HCT116 (cell line): ENCODE results near the gene MRPL37. TPM values are rescaled to one million over a fixed set of nuclear protein-coding genes. Genes with fewer than 3 reads are reported as not detected.

Experiments
- ATAC-seq: fragments of 200-7000 bp; cut with Tn5 transposase; 2 replicates; pipeline ENCODE4 v1.9.1; 2020; ENCODE audit warnings: mild to moderate bottlenecking, moderate library complexity
- BruUV-seq: library from RNA; stranded (reverse); fragments of 400-500 nt; replicated peaks from 2 replicates; lab custom pipeline; 2021; lab: Mats Ljungman, UMichigan
- CTCF ChIA-PET: fragments of 300-600 bp; sonication (Branson Sonifier 250); formaldehyde crosslinking; loops from one replicate; lab custom pipeline; 2021; ENCODE audit warnings: antibody characterized with exemption; lab: Charles Lee
- POLR2A ChIA-PET: fragments of 300-600, 350-600 bp; sonication (Branson Sonifier 250); formaldehyde crosslinking; loops from one replicate; lab custom pipeline; 2021; ENCODE audit warnings: antibody characterized with exemption; lab: Charles Lee
- RAD21 ChIA-PET, 2 experiments: fragments of 300-600 bp; sonication (Branson Sonifier 250); formaldehyde crosslinking; loops; one replicate each; lab custom pipeline; 2023; ENCODE audit warnings: low total read pairs in 2 of 2; ENCODE audit not compliant: uncharacterized antibody in 2 of 2, unreplicated experiment in 2 of 2, low non-redundant PET in 1 of 2; lab: Charles Lee
- DNase-seq: peaks from one replicate; pipeline ENCODE4 v3.0.0-alpha.2; 2010; ENCODE audit warnings: low read depth, low spot score
- H2AFZ ChIP-seq: fragments of 200-600 bp; shearing (Covaris generic), sonication (generic); 2 replicates; pipeline ENCODE4 v1.6.1; 2017; ENCODE audit warnings: low read depth, mixed run types, mixed read lengths, antibody characterized with exemption, low read length; ENCODE audit not compliant: poor library complexity, severe bottlenecking
- H3K27ac ChIP-seq: 2 replicates; pipeline ENCODE4 v1.5.1; 2012; ENCODE audit warnings: low read depth, low read length
- H3K27me3 ChIP-seq: fragments of 200-600 bp; sonication (generic); 2 replicates; pipeline ENCODE4 v1.6.1; 2016; ENCODE audit warnings: mixed run types, low read length, mixed read lengths; ENCODE audit not compliant: insufficient read depth
- H3K36me3 ChIP-seq, 2 experiments: fragments of 200-500 bp in 1 of 2; fragments of 200-600 bp in 1 of 2; sonication (Bioruptor generic) in 1 of 2; sonication (generic) in 1 of 2; 2 replicates each; pipeline versions ENCODE4 v1.5.1 to v1.6.1; 2014 to 2016; ENCODE audit warnings: low read length in 2 of 2, inconsistent platforms in 1 of 2, mixed read lengths in 1 of 2, mixed run types in 1 of 2; ENCODE audit not compliant: insufficient read depth in 2 of 2, control insufficient read depth in 1 of 2
- H3K4me1 ChIP-seq, 2 experiments: fragments of 200-600 bp in 1 of 2; sonication (generic) in 1 of 2; 2 replicates each; pipeline versions ENCODE4 v1.5.1 to v1.6.1; 2012 to 2017; ENCODE audit warnings: low read length in 2 of 2, inconsistent platforms in 1 of 2, mild to moderate bottlenecking in 1 of 2, mixed read lengths in 1 of 2, mixed run types in 1 of 2, moderate library complexity in 1 of 2; ENCODE audit not compliant: insufficient read depth in 2 of 2, control insufficient read depth in 1 of 2
- H3K4me2 ChIP-seq: fragments of 200-600 bp; sonication (generic); 2 replicates; pipeline ENCODE4 v1.6.1; 2017; ENCODE audit warnings: mixed run types, low read length, mixed read lengths
- H3K4me3 ChIP-seq, 2 experiments: fragments of 200-600 bp in 1 of 2; sonication (generic) in 1 of 2; replicated peaks in 1 of 2; 2 replicates each; pipeline ENCODE4 v1.5.1; 2011 to 2016; ENCODE audit warnings: low read length in 2 of 2, control low read depth in 1 of 2, low read depth in 1 of 2, mild to moderate bottlenecking in 1 of 2, mixed read lengths in 1 of 2, mixed run types in 1 of 2
- H3K79me2 ChIP-seq: fragments of 200-600 bp; sonication (generic); 2 replicates; pipeline ENCODE4 v1.6.1; 2017; ENCODE audit warnings: mild to moderate bottlenecking, mixed run types, low read length, moderate library complexity, mixed read lengths; ENCODE audit not compliant: insufficient read depth
- H3K9ac ChIP-seq: fragments of 200-600 bp; sonication (generic); 2 replicates; pipeline ENCODE4 v1.6.1; 2016; ENCODE audit warnings: low read length, mixed read lengths
- H3K9me2 ChIP-seq: fragments of 200-600 bp; sonication (generic), shearing (Covaris generic); 2 replicates; pipeline ENCODE4 v1.6.1; 2017; ENCODE audit warnings: mixed run types, mild to moderate bottlenecking, moderate library complexity; ENCODE audit not compliant: insufficient read depth
- H3K9me3 ChIP-seq, 2 experiments: fragments of 200-500 bp in 1 of 2; fragments of 200-600 bp in 1 of 2; sonication (Bioruptor generic) in 1 of 2; sonication (generic) in 1 of 2; 2 replicates each; pipeline ENCODE4 v1.6.1; 2014 to 2017; ENCODE audit warnings: low read length in 2 of 2, mixed read lengths in 2 of 2, inconsistent platforms in 1 of 2, low read depth in 1 of 2, mild to moderate bottlenecking in 1 of 2, mixed run types in 1 of 2, moderate library complexity in 1 of 2; ENCODE audit not compliant: control insufficient read depth in 1 of 2, insufficient read depth in 1 of 2
- H4K20me1 ChIP-seq: fragments of 200-600 bp; sonication (generic), shearing (Covaris generic); 2 replicates; pipeline ENCODE4 v1.6.1; 2017; ENCODE audit warnings: mixed run types, mild to moderate bottlenecking, moderate library complexity; ENCODE audit not compliant: insufficient read depth
- ATF3 ChIP-seq: IDR thresholded peaks from 2 replicates; pipeline ENCODE4 v1.6.1; 2012
- CBX3 ChIP-seq: IDR thresholded peaks from 2 replicates; pipeline ENCODE4 v1.6.1; 2012; ENCODE audit warnings: low read depth
- FOSL1 ChIP-seq: IDR thresholded peaks from 2 replicates; pipeline ENCODE4 v1.6.1; 2012; ENCODE audit warnings: low read depth
- POLR2AphosphoS5 ChIP-seq: IDR thresholded peaks from 2 replicates; pipeline ENCODE4 v1.6.1; 2011; ENCODE audit warnings: mild to moderate bottlenecking, low read depth, low read length, moderate library complexity
- REST ChIP-seq: IDR thresholded peaks from 2 replicates; pipeline ENCODE4 v1.6.1; 2012; ENCODE audit warnings: low read depth
- SP1 ChIP-seq: IDR thresholded peaks from 2 replicates; pipeline ENCODE4 v1.6.1; 2012; ENCODE audit warnings: low read depth
- ZFX ChIP-seq: fragments of 450-650 bp; IDR thresholded peaks from 2 replicates; pipeline ENCODE4 v1.6.1; 2017
- ZNF274 ChIP-seq: fragments of 200-500 bp; sonication (Bioruptor generic); IDR thresholded peaks from 2 replicates; pipeline ENCODE4 v1.6.1; 2014; ENCODE audit warnings: mild to moderate bottlenecking, low read depth, low read length, inconsistent platforms
- intact Hi-C: fragments of 100-400 bp; cut with micrococcal nuclease; formaldehyde crosslinking; loops from 2 replicates; pipeline ENCODE4 v1.10.0; 2022
- total RNA-seq: library from RNA; stranded (reverse); gene quantifications from one replicate; pipeline ENCODE4 v1.2.1, GENCODE V29; 2021; ENCODE audit not compliant: unreplicated experiment

MRPL37 gene
- total RNA-seq, 1 experiment from 2014 or later: 132 TPM

- CTCF ChIA-PET: no interaction called here
- DNase-seq (no peak), ATAC-seq (no peak)
- Histone ChIP-seq H3K9me2 (no peaks in the 10 kb centered on the region), H2AFZ (no peak overlapping the region), H3K4me2 (no peak overlapping the region), H3K79me2 (no peaks in the 10 kb centered on the region), H3K36me3 (no peaks in the 10 kb centered on the region), H3K4me3 (no peak overlapping the region), H3K4me1 (no peaks in the 10 kb centered on the region), H3K27ac (no peak overlapping the region), H3K27me3 (no peaks in the 10 kb centered on the region), H4K20me1 (no peaks in the 10 kb centered on the region), H3K9ac (no peak overlapping the region), H3K9me3 (no peaks in the 10 kb centered on the region)
- POLR2A ChIA-PET: no interaction called here
- BruUV-seq: no TSS peak
- RAD21 ChIA-PET: no interaction called here
- TF ChIP-seq ZFX (no peak), FOSL1 (no peak), ATF3 (no peak), ZNF274 (no peak), POLR2AphosphoS5 (no peak), REST (no peak), CBX3 (no peak), SP1 (no peak)
- intact Hi-C loops: no loop called here
Measured at GRCh38 chr1:54260810-54261209, 60.8 kb downstream of the MRPL37 start.
